SH-SY5Y (cell line): ENCODE data around the gene MARCHF3.

Experiments
- GATA2 ChIP-seq: IDR thresholded peaks from 2 replicates; pipeline ENCODE4 v1.6.1; 2011; ENCODE audit warnings: mild to moderate bottlenecking, low read depth, low read length
- GATA3 ChIP-seq: IDR thresholded peaks from 2 replicates; pipeline ENCODE4 v1.6.1; 2011; ENCODE audit warnings: low read depth, mild to moderate bottlenecking, low read length, moderate library complexity

- TF ChIP-seq GATA2 (no peak), GATA3 (no peak)
Observed at GRCh38 chr5:127029581-127030258, 638 bp downstream of the MARCHF3 start.
